HepG2 (cell line): ENCODE measurements around the gene SLC34A3. TPM values are rescaled to one million over a fixed set of nuclear protein-coding genes. Genes with fewer than 3 reads are reported as not detected.

Experiments
- HNRNPL ChIP-seq: fragments of 200-400 bp; formaldehyde crosslinking; IDR thresholded peaks from 2 replicates; pipeline ENCODE4 v1.6.1; 2017; ENCODE audit warnings: mild to moderate bottlenecking, low read depth, low read length
- HOXA9 ChIP-seq: sonication (generic); formaldehyde crosslinking; IDR thresholded peaks from 2 replicates; pipeline ENCODE4 v1.8.1; 2022; ENCODE audit warnings: missing genetic modification reagents, mild to moderate bottlenecking, moderate library complexity, borderline replicate concordance
- KDM3A ChIP-seq: IDR thresholded peaks from 2 replicates; pipeline ENCODE4 v1.6.1; 2018; ENCODE audit warnings: low read depth, missing compliant biosample characterization
- KDM5A ChIP-seq: fragments of 200-600 bp; sonication (generic); IDR thresholded peaks from 2 replicates; pipeline ENCODE4 v1.7.0; 2018; ENCODE audit warnings: antibody characterized with exemption, mild to moderate bottlenecking, low read length, borderline replicate concordance
- KMT2A ChIP-seq: sonication (generic); formaldehyde crosslinking; IDR thresholded peaks from 2 replicates; pipeline ENCODE4 v1.4.0; 2020; ENCODE audit warnings: missing genetic modification reagents
- MXI1 ChIP-seq: IDR thresholded peaks from 3 replicates; pipeline ENCODE4 v1.6.1; 2012; ENCODE audit warnings: low read depth, low read length, inconsistent platforms, borderline replicate concordance
- ZFP36 ChIP-seq: fragments of 150-350 bp; IDR thresholded peaks from 2 replicates; pipeline ENCODE4 v1.6.1; 2018; ENCODE audit warnings: borderline replicate concordance, low read length, low read depth; ENCODE audit not compliant: partially characterized antibody
- ZNF530 ChIP-seq: sonication (generic); formaldehyde crosslinking; IDR thresholded peaks from 2 replicates; pipeline ENCODE4 v1.5.0; 2020; ENCODE audit warnings: low read depth, mild to moderate bottlenecking, missing genetic modification reagents
- ZSCAN20 ChIP-seq: sonication (generic); formaldehyde crosslinking; IDR thresholded peaks from 2 replicates; pipeline ENCODE4 v1.4.0; 2020; ENCODE audit warnings: missing genetic modification reagents, mild to moderate bottlenecking, borderline replicate concordance
- polyA plus RNA-seq, 8 experiments: library from polyadenylated mRNA; depleted of rRNA in 3 of 8; stranded (reverse) in 7 of 8; unstranded in 1 of 8; fragments of >200 nt; fragmentation: Illumina TruSeq in 4 of 8; extraction: Trizol in 4 of 8; gene quantifications; 2 replicates each; pipeline versions ENCODE4 v1.2.1 to v1.2.3, GENCODE V29; 2011 to 2016; ENCODE audit warnings: low read depth in 4 of 8, missing spikeins in 1 of 8, mixed read lengths in 1 of 8; ENCODE audit not compliant: insufficient read depth in 1 of 8
- total RNA-seq, 5 experiments: library from RNA; depleted of rRNA; stranded (reverse); fragments of >200 nt; fragmentation: Illumina TruSeq; extraction: Trizol; gene quantifications; 2 replicates each; pipeline ENCODE4 v1.2.3, GENCODE V29; 2016; ENCODE audit warnings: low read depth in 1 of 5
- TF ChIP-seq, protein P1 (sequence below): IDR thresholded peaks from 2 replicates; pipeline ENCODE4 v1.6.1; 2012; ENCODE audit warnings: low read length, improper control_type of control experiment
- TF ChIP-seq, protein P2 (sequence below): sonication (generic); formaldehyde crosslinking; IDR thresholded peaks from 2 replicates; pipeline ENCODE4 v1.4.0; 2020; ENCODE audit warnings: missing genetic modification reagents
- TF ChIP-seq, protein P3 (sequence below): sonication (generic); formaldehyde crosslinking; IDR thresholded peaks from 2 replicates; pipeline ENCODE4 v1.5.0; 2020; ENCODE audit warnings: missing genetic modification reagents
- TF ChIP-seq, protein P4 (sequence below): IDR thresholded peaks from 2 replicates; pipeline ENCODE4 v1.6.1; 2016; ENCODE audit warnings: missing genetic modification reagents, missing compliant biosample characterization
- TF ChIP-seq, protein P5 (sequence below): IDR thresholded peaks from 2 replicates; pipeline ENCODE4 v1.6.1; 2016; ENCODE audit warnings: low read depth, borderline replicate concordance

The SLC34A3 gene
- total and polyA plus RNA-seq, 2 of the 13 experiments (the other 11 are each of a cell fraction or from before 2014, with no cell fraction given): 0.07 to 1.0 TPM

DNA sequence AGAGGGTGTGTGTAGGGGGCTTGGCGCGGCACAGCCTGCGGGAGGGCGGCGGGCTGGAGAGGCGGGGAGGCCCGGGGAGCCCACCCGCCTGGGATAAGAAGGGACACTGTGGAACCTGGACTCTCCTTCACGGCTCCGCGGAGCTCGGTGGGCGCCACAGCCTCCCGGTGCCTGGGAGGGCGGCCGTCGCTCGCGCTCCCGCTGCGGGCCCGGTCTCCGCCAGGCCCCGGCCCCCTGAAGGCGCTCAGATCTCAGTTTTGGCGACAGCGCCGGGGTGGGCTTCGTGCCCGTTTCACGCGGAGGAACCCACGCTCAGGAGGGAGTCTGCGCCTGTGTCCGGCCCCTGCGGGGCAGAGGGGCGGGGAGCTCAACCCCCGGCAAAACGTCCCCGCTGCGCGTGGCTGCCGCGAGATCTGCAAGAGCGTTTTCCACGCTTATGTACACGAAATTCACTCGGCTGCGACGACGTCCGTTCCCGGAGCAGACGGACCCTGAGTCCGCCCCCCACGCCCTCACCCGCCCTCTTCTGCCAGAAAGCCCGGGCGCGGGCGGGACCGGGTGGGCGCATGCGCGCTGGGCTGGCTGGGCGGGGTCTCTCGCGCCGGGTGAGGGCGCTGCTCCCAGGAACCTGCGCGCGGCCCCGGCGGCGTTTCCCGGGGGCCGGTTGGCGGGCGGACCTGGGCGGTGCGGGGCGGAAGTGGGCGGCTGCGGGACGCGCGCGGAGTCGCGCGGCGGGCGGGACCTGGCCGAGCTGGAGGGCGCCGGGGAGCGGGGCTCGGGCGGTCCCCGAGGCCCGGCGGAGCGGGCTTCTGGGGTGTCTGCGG lies 24.1 kb downstream of the SLC34A3 start, which contains the start of gene NELFB (continued):
- TF ChIP-seq, protein P1, sequence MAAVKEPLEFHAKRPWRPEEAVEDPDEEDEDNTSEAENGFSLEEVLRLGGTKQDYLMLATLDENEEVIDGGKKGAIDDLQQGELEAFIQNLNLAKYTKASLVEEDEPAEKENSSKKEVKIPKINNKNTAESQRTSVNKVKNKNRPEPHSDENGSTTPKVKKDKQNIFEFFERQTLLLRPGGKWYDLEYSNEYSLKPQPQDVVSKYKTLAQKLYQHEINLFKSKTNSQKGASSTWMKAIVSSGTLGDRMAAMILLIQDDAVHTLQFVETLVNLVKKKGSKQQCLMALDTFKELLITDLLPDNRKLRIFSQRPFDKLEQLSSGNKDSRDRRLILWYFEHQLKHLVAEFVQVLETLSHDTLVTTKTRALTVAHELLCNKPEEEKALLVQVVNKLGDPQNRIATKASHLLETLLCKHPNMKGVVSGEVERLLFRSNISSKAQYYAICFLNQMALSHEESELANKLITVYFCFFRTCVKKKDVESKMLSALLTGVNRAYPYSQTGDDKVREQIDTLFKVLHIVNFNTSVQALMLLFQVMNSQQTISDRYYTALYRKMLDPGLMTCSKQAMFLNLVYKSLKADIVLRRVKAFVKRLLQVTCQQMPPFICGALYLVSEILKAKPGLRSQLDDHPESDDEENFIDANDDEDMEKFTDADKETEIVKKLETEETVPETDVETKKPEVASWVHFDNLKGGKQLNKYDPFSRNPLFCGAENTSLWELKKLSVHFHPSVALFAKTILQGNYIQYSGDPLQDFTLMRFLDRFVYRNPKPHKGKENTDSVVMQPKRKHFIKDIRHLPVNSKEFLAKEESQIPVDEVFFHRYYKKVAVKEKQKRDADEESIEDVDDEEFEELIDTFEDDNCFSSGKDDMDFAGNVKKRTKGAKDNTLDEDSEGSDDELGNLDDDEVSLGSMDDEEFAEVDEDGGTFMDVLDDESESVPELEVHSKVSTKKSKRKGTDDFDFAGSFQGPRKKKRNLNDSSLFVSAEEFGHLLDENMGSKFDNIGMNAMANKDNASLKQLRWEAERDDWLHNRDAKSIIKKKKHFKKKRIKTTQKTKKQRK: no peak
- TF ChIP-seq MXI1: peak; percentile 70; the same call in 2 of the 3 replicates
- TF ChIP-seq, protein P2, sequence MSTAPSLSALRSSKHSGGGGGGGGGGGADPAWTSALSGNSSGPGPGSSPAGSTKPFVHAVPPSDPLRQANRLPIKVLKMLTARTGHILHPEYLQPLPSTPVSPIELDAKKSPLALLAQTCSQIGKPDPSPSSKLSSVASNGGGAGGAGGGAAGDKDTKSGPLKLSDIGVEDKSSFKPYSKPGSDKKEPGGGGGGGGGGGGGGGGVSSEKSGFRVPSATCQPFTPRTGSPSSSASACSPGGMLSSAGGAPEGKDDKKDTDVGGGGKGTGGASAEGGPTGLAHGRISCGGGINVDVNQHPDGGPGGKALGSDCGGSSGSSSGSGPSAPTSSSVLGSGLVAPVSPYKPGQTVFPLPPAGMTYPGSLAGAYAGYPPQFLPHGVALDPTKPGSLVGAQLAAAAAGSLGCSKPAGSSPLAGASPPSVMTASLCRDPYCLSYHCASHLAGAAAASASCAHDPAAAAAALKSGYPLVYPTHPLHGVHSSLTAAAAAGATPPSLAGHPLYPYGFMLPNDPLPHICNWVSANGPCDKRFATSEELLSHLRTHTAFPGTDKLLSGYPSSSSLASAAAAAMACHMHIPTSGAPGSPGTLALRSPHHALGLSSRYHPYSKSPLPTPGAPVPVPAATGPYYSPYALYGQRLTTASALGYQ (CRISPR knock-in tag): no peak
- TF ChIP-seq, protein P3, sequence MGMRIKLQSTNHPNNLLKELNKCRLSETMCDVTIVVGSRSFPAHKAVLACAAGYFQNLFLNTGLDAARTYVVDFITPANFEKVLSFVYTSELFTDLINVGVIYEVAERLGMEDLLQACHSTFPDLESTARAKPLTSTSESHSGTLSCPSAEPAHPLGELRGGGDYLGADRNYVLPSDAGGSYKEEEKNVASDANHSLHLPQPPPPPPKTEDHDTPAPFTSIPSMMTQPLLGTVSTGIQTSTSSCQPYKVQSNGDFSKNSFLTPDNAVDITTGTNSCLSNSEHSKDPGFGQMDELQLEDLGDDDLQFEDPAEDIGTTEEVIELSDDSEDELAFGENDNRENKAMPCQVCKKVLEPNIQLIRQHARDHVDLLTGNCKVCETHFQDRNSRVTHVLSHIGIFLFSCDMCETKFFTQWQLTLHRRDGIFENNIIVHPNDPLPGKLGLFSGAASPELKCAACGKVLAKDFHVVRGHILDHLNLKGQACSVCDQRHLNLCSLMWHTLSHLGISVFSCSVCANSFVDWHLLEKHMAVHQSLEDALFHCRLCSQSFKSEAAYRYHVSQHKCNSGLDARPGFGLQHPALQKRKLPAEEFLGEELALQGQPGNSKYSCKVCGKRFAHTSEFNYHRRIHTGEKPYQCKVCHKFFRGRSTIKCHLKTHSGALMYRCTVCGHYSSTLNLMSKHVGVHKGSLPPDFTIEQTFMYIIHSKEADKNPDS (CRISPR knock-in tag): no peak
- no peak for TF ChIP-seq KMT2A (CRISPR knock-in tag)
- TF ChIP-seq HOXA9: no peak
- no peak for TF ChIP-seq HNRNPL
- TF ChIP-seq KDM5A: no peak
- TF ChIP-seq, protein P4, sequence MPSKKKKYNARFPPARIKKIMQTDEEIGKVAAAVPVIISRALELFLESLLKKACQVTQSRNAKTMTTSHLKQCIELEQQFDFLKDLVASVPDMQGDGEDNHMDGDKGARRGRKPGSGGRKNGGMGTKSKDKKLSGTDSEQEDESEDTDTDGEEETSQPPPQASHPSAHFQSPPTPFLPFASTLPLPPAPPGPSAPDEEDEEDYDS: peak; percentile 64; the same call in 1 of the 2 replicates
- 0 out of 2 replicates have a peak, but pooled peaks have one; percentile 6 for TF ChIP-seq KDM3A (CRISPR knock-in tag)
- TF ChIP-seq ZSCAN20: no peak; the same call in 1 of the 2 replicates
- TF ChIP-seq ZFP36: no peak
- TF ChIP-seq ZNF530: no peak
- TF ChIP-seq, protein P5, sequence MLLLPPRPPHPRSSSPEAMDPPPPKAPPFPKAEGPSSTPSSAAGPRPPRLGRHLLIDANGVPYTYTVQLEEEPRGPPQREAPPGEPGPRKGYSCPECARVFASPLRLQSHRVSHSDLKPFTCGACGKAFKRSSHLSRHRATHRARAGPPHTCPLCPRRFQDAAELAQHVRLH (CRISPR knock-in tag): no peak
